HepG2 (cell line): ENCODE data around the gene GRM2. TPM values are rescaled to one million over a fixed set of nuclear protein-coding genes. Genes with fewer than 3 reads are reported as not detected.

Experiments used
- ATAC-seq: fragments of 200-7000 bp; cut with Tn5 transposase; 3 replicates; pipeline ENCODE4 v1.9.1; 2020; ENCODE audit warnings: mild to moderate bottlenecking, moderate library complexity
- BruUV-seq: library from RNA; stranded (reverse); fragments of 400-500 nt; replicated peaks from 2 replicates; lab custom pipeline; 2021; lab: Mats Ljungman, UMichigan
- CTCF ChIA-PET: fragments of 300-600 bp; formaldehyde crosslinking; extraction: SDS; loops from one replicate; lab custom pipeline; 2021; ENCODE audit warnings: low total read pairs, inconsistent platforms, low intra/inter-chr PET ratio; lab: Yijun Ruan, JAX
- POLR2A ChIA-PET: fragments of 350-600 bp; sonication (Branson Sonifier 250); formaldehyde crosslinking; loops from one replicate; lab custom pipeline; 2020; ENCODE audit warnings: antibody characterized with exemption, inconsistent platforms; lab: Yijun Ruan, JAX
- DNase-seq: peaks from one replicate; pipeline ENCODE4 v3.0.0-alpha.2; 2015; ENCODE audit warnings: low spot score
- FAIRE-seq: peaks from 3 replicates; lab custom pipeline; 2011; peaks lifted over from hg19 to GRCh38; lab: Jason Lieb, UNC
- H2AFZ ChIP-seq: one replicate; pipeline ENCODE4 v1.6.1; 2011; ENCODE audit warnings: low read length, inconsistent platforms
- H3K27ac ChIP-seq: fragments of 300-600 bp; 3 replicates; pipeline ENCODE4 v1.8.0; 2011; ENCODE audit warnings: mixed run types, mild to moderate bottlenecking, mixed read lengths, low read length, inconsistent platforms; ENCODE audit not compliant: insufficient read depth; ENCODE audit errors: extremely low read length
- H3K27me3 ChIP-seq, 2 experiments: fragments of 200-600 bp in 1 of 2; 2 replicates in 1 of 2; 3 replicates in 1 of 2; pipeline versions ENCODE4 v1.6.0 to v1.8.0; 2011; ENCODE audit warnings: low read length in 2 of 2, mild to moderate bottlenecking in 2 of 2, moderate library complexity in 2 of 2, inconsistent platforms in 1 of 2; ENCODE audit not compliant: insufficient read depth in 2 of 2, control insufficient read depth in 1 of 2
- H3K36me3 ChIP-seq, 2 experiments: fragments of 200-600 bp in 1 of 2; replicated peaks in 1 of 2; 2 replicates in 1 of 2; 3 replicates in 1 of 2; pipeline versions ENCODE4 v1.5.1 to v1.8.0; 2011; ENCODE audit warnings: low read length in 2 of 2, inconsistent platforms in 1 of 2; ENCODE audit not compliant: insufficient read depth in 2 of 2, control insufficient read depth in 1 of 2
- H3K4me1 ChIP-seq: 2 replicates; pipeline ENCODE4 v1.5.1; 2012; ENCODE audit warnings: low read length, inconsistent platforms; ENCODE audit not compliant: insufficient read depth
- H3K4me2 ChIP-seq: 2 replicates; pipeline ENCODE4 v1.6.0; 2011; ENCODE audit warnings: low read depth, low read length, inconsistent platforms
- H3K4me3 ChIP-seq, 3 experiments: fragments of 200-600 bp in 1 of 3; sonication (generic), shearing (Covaris generic) in 1 of 3; replicated peaks in 1 of 3; 2 replicates each; pipeline ENCODE4 v1.5.1; 2011 to 2016; ENCODE audit warnings: low read length in 3 of 3, inconsistent platforms in 2 of 3, low read depth in 2 of 3, mild to moderate bottlenecking in 2 of 3, control low read depth in 1 of 3, mixed read lengths in 1 of 3; ENCODE audit not compliant: insufficient read depth in 1 of 3
- H3K79me2 ChIP-seq: one replicate; pipeline ENCODE4 v1.6.1; 2011; ENCODE audit warnings: low read length, inconsistent platforms; ENCODE audit not compliant: insufficient read depth
- H3K9ac ChIP-seq: 2 replicates; pipeline ENCODE4 v1.6.0; 2011; ENCODE audit warnings: mild to moderate bottlenecking, low read depth, low read length, inconsistent platforms; ENCODE audit not compliant: insufficient read depth
- H3K9me3 ChIP-seq: 2 replicates; pipeline ENCODE4 v1.5.1; 2012; ENCODE audit warnings: mild to moderate bottlenecking, low read length
- H4K20me1 ChIP-seq: 2 replicates; pipeline ENCODE4 v1.6.0; 2011; ENCODE audit warnings: inconsistent platforms, mild to moderate bottlenecking, low read length, moderate library complexity; ENCODE audit not compliant: insufficient read depth
- CBFB ChIP-seq: sonication (generic); formaldehyde crosslinking; IDR thresholded peaks from 2 replicates; pipeline ENCODE4 v1.4.0; 2020; ENCODE audit warnings: missing genetic modification reagents
- HNF4A ChIP-seq: sonication (generic); formaldehyde crosslinking; IDR thresholded peaks from 2 replicates; pipeline ENCODE4 v1.4.0; 2020; ENCODE audit warnings: missing genetic modification reagents
- SATB2 ChIP-seq: sonication (generic); formaldehyde crosslinking; IDR thresholded peaks from 2 replicates; pipeline ENCODE4 v1.5.0; 2020; ENCODE audit warnings: missing genetic modification reagents
- ZNF160 ChIP-seq: sonication (generic); formaldehyde crosslinking; IDR thresholded peaks from 2 replicates; pipeline ENCODE4 v1.8.0; 2022; ENCODE audit warnings: mild to moderate bottlenecking, inconsistent platforms, missing genetic modification reagents
- WGBS: methylation state at CpG from one replicate; pipeline ENCODE4 v1.1.6; 2017; ENCODE audit warnings: low lambda C conversion rate; 5-methylcytosine and 5-hydroxymethylcytosine counted together
- in situ Hi-C: cut with HindIII; loops from 2 replicates; pipeline ENCODE4 v1.10.0; 2017; ENCODE audit warnings: low pct_unique_long_range_greater_than_20kb; ENCODE audit not compliant: extremely low pct_ligation_motif_present
- intact Hi-C: fragments of 100-400 bp; cut with micrococcal nuclease; formaldehyde crosslinking; loops from one replicate; pipeline ENCODE4 v1.10.0; 2022; ENCODE audit not compliant: unreplicated experiment
- polyA plus RNA-seq, 8 experiments: library from polyadenylated mRNA; depleted of rRNA in 3 of 8; stranded (reverse) in 7 of 8; unstranded in 1 of 8; fragments of >200 nt; fragmentation: Illumina TruSeq in 4 of 8; extraction: Trizol in 4 of 8; gene quantifications; 2 replicates each; pipeline versions ENCODE4 v1.2.1 to v1.2.3, GENCODE V29; 2011 to 2016; ENCODE audit warnings: low read depth in 4 of 8, missing spikeins in 1 of 8, mixed read lengths in 1 of 8; ENCODE audit not compliant: insufficient read depth in 1 of 8
- total RNA-seq, 5 experiments: library from RNA; depleted of rRNA; stranded (reverse); fragments of >200 nt; fragmentation: Illumina TruSeq; extraction: Trizol; gene quantifications; 2 replicates each; pipeline ENCODE4 v1.2.3, GENCODE V29; 2016; ENCODE audit warnings: low read depth in 1 of 5
- TF ChIP-seq, protein P1 (sequence below), 2 experiments: IDR thresholded peaks; 2 replicates each; pipeline ENCODE4 v1.6.1; 2011 to 2012; ENCODE audit warnings: low read length in 2 of 2, borderline replicate concordance in 1 of 2, low read depth in 1 of 2, mild to moderate bottlenecking in 1 of 2, moderate library complexity in 1 of 2
- TF ChIP-seq, protein P2 (sequence below): IDR thresholded peaks from 2 replicates; pipeline ENCODE4 v1.6.1; 2018; ENCODE audit warnings: missing genetic modification reagents
- TF ChIP-seq, protein P3 (sequence below): IDR thresholded peaks from 2 replicates; pipeline ENCODE4 v1.6.1; 2016; ENCODE audit warnings: low read depth

GRM2 gene
- total and polyA plus RNA-seq, 2 of the 13 experiments (the other 11 are each of a cell fraction or from before 2014, with no cell fraction given): 0.04 to 0.07 TPM

DNA sequence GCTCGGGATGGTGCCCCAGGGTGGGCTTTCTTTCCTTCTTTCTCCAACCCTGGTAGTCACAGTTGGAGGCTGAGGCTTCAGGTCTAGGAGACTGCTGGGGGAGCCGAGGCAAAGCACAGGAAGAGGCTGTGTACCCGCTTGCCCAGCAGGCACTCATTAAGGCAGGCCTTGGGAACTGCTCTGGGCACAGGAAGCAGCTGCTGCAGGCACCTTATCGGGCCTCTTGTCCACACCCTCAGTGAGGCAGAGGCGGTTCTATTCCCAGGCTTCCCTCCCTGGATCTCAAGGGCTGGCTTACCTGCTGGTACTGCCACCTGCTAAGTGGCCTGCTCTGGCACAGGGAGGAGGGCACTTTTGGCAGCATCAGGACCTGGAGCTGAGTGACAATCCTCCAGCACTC, 15.8 kb upstream of the GRM2 start:
- no TSS peak for BruUV-seq
- Histone ChIP-seq H3K9ac (no peak overlapping the region), H3K4me1 (no peaks in the 10 kb centered on the region), H3K27ac (no peak overlapping the region), H3K4me3 (no peak overlapping the region), H3K36me3 (peaks cover 25 to 42% of the 10 kb centered on the region in 2 experiments; a peak in 4 of 5 replicates), H3K79me2 (no peaks in the 10 kb centered on the region), H3K9me3 (no peaks in the 10 kb centered on the region), H3K27me3 (no peaks in the 10 kb centered on the region; a peak in 1 of 5 replicates), H4K20me1 (0 out of 2 replicates have a peak, but pooled peaks cover 2% of the 10 kb centered on the region), H3K4me2 (no peak overlapping the region), H2AFZ (no peak overlapping the region)
- DNase-seq: no peak
- in situ Hi-C loops: no loop called here
- CTCF ChIA-PET: no interaction called here
- TF ChIP-seq, protein P1, sequence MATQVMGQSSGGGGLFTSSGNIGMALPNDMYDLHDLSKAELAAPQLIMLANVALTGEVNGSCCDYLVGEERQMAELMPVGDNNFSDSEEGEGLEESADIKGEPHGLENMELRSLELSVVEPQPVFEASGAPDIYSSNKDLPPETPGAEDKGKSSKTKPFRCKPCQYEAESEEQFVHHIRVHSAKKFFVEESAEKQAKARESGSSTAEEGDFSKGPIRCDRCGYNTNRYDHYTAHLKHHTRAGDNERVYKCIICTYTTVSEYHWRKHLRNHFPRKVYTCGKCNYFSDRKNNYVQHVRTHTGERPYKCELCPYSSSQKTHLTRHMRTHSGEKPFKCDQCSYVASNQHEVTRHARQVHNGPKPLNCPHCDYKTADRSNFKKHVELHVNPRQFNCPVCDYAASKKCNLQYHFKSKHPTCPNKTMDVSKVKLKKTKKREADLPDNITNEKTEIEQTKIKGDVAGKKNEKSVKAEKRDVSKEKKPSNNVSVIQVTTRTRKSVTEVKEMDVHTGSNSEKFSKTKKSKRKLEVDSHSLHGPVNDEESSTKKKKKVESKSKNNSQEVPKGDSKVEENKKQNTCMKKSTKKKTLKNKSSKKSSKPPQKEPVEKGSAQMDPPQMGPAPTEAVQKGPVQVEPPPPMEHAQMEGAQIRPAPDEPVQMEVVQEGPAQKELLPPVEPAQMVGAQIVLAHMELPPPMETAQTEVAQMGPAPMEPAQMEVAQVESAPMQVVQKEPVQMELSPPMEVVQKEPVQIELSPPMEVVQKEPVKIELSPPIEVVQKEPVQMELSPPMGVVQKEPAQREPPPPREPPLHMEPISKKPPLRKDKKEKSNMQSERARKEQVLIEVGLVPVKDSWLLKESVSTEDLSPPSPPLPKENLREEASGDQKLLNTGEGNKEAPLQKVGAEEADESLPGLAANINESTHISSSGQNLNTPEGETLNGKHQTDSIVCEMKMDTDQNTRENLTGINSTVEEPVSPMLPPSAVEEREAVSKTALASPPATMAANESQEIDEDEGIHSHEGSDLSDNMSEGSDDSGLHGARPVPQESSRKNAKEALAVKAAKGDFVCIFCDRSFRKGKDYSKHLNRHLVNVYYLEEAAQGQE (IDR thresholded peaks at IDR 0.05; ENCODE audit: borderline replicate concordance in 1 of 2, low read depth in 1 of 2, low read length in 2 of 2): no peak
- TF ChIP-seq, protein P2, sequence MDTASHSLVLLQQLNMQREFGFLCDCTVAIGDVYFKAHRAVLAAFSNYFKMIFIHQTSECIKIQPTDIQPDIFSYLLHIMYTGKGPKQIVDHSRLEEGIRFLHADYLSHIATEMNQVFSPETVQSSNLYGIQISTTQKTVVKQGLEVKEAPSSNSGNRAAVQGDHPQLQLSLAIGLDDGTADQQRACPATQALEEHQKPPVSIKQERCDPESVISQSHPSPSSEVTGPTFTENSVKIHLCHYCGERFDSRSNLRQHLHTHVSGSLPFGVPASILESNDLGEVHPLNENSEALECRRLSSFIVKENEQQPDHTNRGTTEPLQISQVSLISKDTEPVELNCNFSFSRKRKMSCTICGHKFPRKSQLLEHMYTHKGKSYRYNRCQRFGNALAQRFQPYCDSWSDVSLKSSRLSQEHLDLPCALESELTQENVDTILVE (CRISPR knock-in tag): no peak
- no peak for TF ChIP-seq CBFB (CRISPR knock-in tag)
- TF ChIP-seq, protein P3, sequence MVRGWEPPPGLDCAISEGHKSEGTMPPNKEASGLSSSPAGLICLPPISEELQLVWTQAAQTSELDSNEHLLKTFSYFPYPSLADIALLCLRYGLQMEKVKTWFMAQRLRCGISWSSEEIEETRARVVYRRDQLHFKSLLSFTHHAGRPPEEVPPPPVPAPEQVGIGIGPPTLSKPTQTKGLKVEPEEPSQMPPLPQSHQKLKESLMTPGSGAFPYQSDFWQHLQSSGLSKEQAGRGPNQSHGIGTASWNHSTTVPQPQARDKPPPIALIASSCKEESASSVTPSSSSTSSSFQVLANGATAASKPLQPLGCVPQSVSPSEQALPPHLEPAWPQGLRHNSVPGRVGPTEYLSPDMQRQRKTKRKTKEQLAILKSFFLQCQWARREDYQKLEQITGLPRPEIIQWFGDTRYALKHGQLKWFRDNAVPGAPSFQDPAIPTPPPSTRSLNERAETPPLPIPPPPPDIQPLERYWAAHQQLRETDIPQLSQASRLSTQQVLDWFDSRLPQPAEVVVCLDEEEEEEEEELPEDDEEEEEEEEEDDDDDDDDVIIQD (CRISPR knock-in tag): no peak
- TF ChIP-seq ZNF160 (CRISPR knock-in tag): no peak
- TF ChIP-seq HNF4A (CRISPR knock-in tag): no peak
- TF ChIP-seq SATB2 (CRISPR knock-in tag): no peak
- no peak for FAIRE-seq
- no peak for ATAC-seq
- WGBS: 100% methylated on average over 1 of the region's 5 CpGs
- POLR2A ChIA-PET: no interaction called here
- intact Hi-C loops: no loop called here
